ENCODE measurements around the gene POLR2I.

Gene POLR2I

DNA sequence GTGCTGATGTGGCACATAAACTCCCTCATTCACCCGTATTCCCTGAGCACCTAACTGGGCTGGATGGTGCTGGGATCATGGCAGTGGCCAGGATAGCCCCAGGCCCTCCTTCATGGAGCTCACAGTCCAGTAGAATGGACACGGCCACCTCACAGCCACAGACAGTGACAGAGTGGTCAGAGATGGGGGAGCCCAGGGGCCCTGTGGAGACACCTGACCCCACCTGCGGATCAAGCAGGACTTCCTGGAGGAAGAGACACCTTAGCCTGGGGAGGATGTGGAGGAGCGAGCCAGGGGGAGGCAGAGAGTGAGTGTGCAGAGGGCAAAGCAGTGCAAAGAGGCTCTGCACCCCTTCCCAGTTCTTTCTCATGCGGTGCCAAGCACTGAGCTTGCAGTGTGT lies 24.8 kb downstream of the POLR2I start:
- Histone ChIP-seq H3K4me3 (no peak overlapping the region), H3K9me3 (ENCODE audit: low read depth, low read length) (no peaks in the 10 kb centered on the region), H3K9ac (ENCODE audit: insufficient read length) (no peak overlapping the region), H3K27ac (no peak overlapping the region), H3K36me3 (ENCODE audit: insufficient read depth, low read length) (peaks cover 38% of the 10 kb centered on the region)
- TF ChIP-seq POLR2AphosphoS5 (IDR thresholded peaks at IDR 0.05; ENCODE audit: borderline replicate concordance, low read depth, low read length), result no peak
- TF ChIP-seq FOXP2 (optimal IDR thresholded peaks at IDR 0.05; ENCODE audit: control extremely low read depth, extremely low read length, insufficient read depth), result no peak
- no peak for TF ChIP-seq EZH2 (IDR thresholded peaks at IDR 0.05)
- no peak for DNase-seq (ENCODE audit: low read depth, low spot score)

DNA sequence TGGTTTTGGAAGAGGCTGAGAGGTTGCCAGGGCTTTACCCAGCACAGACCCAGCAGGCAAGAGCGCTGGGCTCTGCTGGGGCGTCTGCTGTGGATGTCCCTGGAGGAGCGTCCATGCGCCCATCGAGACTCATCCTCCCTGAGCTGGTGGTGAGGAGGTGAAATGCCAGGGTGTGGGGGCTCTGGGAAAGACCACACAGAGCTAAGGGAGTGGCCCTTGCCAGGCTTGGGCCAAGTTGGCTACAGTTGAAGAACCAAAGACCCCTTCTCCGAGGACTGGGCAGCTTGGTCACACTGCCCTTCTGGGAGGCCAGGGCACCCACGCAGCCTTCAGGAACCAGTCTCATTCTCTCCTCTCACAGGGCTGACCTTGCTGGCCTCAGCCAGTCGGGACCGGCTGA lies 28.3 kb downstream of the POLR2I start:
- no peak for DNase-seq (ENCODE audit: low read depth, low spot score)
- Histone ChIP-seq H3K4me3 (no peak overlapping the region), H3K9ac (ENCODE audit: insufficient read length) (no peak overlapping the region), H3K36me3 (ENCODE audit: insufficient read depth, low read length) (peaks cover 53% of the 10 kb centered on the region), H3K27ac (no peak overlapping the region), H3K9me3 (ENCODE audit: low read depth, low read length) (no peaks in the 10 kb centered on the region)
- no peak for TF ChIP-seq POLR2AphosphoS5 (IDR thresholded peaks at IDR 0.05; ENCODE audit: borderline replicate concordance, low read depth, low read length)
- TF ChIP-seq EZH2 (IDR thresholded peaks at IDR 0.05), result no peak
- no peak for TF ChIP-seq FOXP2 (optimal IDR thresholded peaks at IDR 0.05; ENCODE audit: control extremely low read depth, extremely low read length, insufficient read depth)

DNA sequence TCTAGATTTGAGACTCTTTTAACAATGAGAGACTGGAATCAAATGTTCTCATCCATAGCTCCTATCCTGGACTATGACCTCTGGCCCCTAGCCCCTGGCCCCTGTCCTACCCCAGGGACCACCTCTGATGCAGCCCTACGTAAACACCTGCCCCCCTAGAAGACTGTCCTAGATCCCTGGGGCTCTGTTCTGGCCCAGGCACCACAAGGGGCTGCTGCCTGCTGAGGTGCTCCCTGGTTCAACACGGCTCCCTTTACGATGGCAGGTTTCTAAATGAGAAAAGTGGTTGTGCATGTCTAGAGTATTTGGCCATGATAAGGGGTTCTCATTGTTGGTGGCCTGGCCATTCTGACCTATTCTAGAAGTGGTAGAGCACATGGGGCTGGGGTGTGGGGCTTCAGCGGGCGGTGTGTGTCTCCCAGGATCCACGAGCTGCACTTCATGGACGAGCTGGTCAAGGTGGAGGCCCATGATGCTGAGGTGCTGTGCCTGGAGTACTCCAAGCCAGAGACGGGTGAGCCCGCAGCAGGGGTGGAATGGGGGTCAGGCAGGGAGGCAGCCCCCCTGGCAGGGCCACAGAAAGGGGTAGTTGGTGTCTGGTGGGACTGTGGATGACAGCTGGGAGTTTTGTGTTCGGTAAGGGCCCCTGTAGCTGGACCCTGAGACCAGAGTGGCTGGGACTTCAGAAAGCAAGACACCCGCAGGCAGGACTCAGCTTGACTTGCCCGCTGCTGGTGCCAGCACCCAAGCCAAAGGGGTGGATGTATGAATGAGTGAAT lies 30.3 kb downstream of the POLR2I start:
- DNase-seq (ENCODE audit: low read depth, low spot score), result no peak
- H3K36me3 ChIP-seq (ENCODE audit: insufficient read depth, low read length), result peaks cover 54% of the 10 kb centered on the region
- TF ChIP-seq POLR2AphosphoS5 (IDR thresholded peaks at IDR 0.05; ENCODE audit: borderline replicate concordance, low read depth, low read length), result no peak
- TF ChIP-seq EZH2 (IDR thresholded peaks at IDR 0.05), result no peak
- no peak for TF ChIP-seq FOXP2 (optimal IDR thresholded peaks at IDR 0.05; ENCODE audit: control extremely low read depth, extremely low read length, insufficient read depth)
- no peak overlapping the region for H3K9ac ChIP-seq (ENCODE audit: insufficient read length)
- no peak overlapping the region for H3K27ac ChIP-seq
- no peak overlapping the region for H3K4me3 ChIP-seq
- H3K9me3 ChIP-seq (ENCODE audit: low read depth, low read length), result no peaks in the 10 kb centered on the region

DNA sequence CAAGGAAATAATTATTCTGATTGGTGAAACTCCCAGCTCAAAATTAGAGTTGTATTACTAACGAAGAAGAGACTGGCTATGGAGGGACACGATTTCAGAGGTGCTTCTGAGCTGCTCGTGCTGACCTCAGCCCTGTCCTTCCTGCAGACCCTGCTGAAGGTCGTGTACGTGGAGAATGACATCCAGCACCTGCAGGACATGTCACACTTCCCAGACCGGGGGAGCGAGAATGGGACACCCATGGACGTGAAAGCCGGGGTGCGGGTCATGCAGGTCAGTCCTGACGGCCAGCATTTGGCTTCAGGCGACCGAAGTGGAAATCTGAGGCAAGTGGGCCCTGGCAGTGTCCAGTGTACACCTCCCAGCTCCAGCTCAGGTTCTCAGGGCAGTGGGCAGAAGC lies 31.8 kb downstream of the POLR2I start:
- no peak for TF ChIP-seq FOXP2 (optimal IDR thresholded peaks at IDR 0.05; ENCODE audit: control extremely low read depth, extremely low read length, insufficient read depth)
- no peak for TF ChIP-seq POLR2AphosphoS5 (IDR thresholded peaks at IDR 0.05; ENCODE audit: borderline replicate concordance, low read depth, low read length)
- TF ChIP-seq EZH2 (IDR thresholded peaks at IDR 0.05), result no peak
- Histone ChIP-seq H3K27ac (no peak overlapping the region), H3K36me3 (ENCODE audit: insufficient read depth, low read length) (peaks cover 45% of the 10 kb centered on the region), H3K4me3 (no peak overlapping the region), H3K9ac (ENCODE audit: insufficient read length) (no peak overlapping the region), H3K9me3 (ENCODE audit: low read depth, low read length) (no peaks in the 10 kb centered on the region)
- DNase-seq (ENCODE audit: low read depth, low spot score), result no peak

DNA sequence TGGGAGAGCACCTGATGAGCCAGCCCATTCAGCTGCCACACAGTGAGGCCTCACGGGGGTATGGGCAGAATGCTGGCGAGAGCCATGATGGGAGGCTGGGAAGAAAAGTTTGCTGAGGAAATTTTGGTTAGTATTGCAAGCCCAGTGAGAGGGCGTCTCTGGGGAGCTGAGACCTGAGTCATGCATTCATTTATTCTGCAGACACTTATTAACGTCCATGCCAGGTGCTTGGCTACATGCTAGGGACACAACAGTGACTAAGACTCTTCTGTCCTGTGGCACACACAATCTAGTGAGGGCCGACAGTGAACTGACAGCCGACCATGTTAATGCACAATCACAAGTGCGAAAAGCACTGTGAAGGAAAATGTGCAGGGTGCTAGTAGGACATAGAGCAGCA lies 32.8 kb downstream of the POLR2I start:
- Histone ChIP-seq H3K36me3 (ENCODE audit: insufficient read depth, low read length) (peaks cover 42% of the 10 kb centered on the region), H3K27ac (no peak overlapping the region), H3K9me3 (ENCODE audit: low read depth, low read length) (no peaks in the 10 kb centered on the region), H3K4me3 (no peak overlapping the region), H3K9ac (ENCODE audit: insufficient read length) (no peak overlapping the region)
- DNase-seq (ENCODE audit: low read depth, low spot score), result no peak
- no peak for TF ChIP-seq FOXP2 (optimal IDR thresholded peaks at IDR 0.05; ENCODE audit: control extremely low read depth, extremely low read length, insufficient read depth)
- TF ChIP-seq EZH2 (IDR thresholded peaks at IDR 0.05), result no peak
- TF ChIP-seq POLR2AphosphoS5 (IDR thresholded peaks at IDR 0.05; ENCODE audit: borderline replicate concordance, low read depth, low read length), result no peak

DNA sequence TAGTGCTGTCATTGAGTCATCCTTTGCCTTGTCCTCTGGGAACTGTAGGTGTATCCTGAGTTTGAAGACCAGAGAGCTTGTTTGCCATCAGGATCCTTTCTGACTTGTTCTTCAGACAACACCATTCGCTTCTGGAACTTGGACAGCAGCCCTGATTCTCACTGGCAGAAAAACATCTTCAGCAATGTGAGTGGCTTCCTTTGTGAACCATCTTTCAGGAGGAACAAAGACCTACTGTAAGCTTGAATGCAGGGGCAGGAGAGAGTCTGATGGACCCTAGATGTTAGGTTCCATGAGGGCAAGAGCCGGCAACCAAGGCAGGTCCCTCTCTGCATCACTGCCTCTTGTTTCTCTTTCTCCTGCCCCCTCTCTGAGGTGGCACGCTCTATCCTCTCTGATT lies 33.3 kb downstream of the POLR2I start:
- TF ChIP-seq FOXP2 (optimal IDR thresholded peaks at IDR 0.05; ENCODE audit: control extremely low read depth, extremely low read length, insufficient read depth) (no peak), EZH2 (IDR thresholded peaks at IDR 0.05) (no peak), POLR2AphosphoS5 (IDR thresholded peaks at IDR 0.05; ENCODE audit: borderline replicate concordance, low read depth, low read length) (no peak)
- peaks cover 38% of the 10 kb centered on the region for H3K36me3 ChIP-seq (ENCODE audit: insufficient read depth, low read length)

DNA sequence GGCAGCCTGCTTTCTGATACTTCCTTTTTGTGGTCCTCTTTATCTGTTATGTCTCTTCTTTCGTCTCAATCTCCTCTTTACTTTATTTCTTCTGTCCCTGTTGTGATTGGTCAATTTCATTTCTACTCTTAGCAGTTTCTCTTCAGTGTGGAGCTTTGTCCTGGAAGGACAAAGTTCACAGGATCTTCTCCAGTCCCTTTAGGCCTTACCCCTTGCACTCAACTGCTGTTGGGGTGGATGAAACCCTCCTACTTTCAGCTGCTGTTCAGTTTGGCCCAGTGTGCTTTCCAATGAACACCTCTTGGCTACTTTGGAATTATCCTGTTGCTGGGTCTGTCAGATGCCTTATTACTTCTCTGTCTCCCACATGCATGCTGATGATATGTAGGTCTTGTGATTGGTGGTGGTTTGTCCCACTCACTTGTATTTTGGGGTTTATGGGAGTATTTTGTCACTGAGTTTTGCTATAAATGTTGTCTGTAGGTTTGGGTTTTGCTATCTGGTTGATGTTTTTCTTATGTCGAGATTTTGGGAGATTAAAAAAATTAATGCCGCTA lies 35.2 kb downstream of the POLR2I start:
- H3K9me3 ChIP-seq (ENCODE audit: low read depth, low read length), result no peaks in the 10 kb centered on the region
- no peak overlapping the region for H3K27ac ChIP-seq
- no peak for DNase-seq (ENCODE audit: low read depth, low spot score)
- no peak overlapping the region for H3K4me3 ChIP-seq
- peaks cover 42% of the 10 kb centered on the region for H3K36me3 ChIP-seq (ENCODE audit: insufficient read depth, low read length)
- no peak overlapping the region for H3K9ac ChIP-seq (ENCODE audit: insufficient read length)
- TF ChIP-seq FOXP2 (optimal IDR thresholded peaks at IDR 0.05; ENCODE audit: control extremely low read depth, extremely low read length, insufficient read depth) (no peak), POLR2AphosphoS5 (IDR thresholded peaks at IDR 0.05; ENCODE audit: borderline replicate concordance, low read depth, low read length) (no peak), EZH2 (IDR thresholded peaks at IDR 0.05) (no peak)

More for the DNA sequence above, 33.3 kb downstream of the POLR2I start:
- Histone ChIP-seq H3K4me3 (no peak overlapping the region), H3K9me3 (ENCODE audit: low read depth, low read length) (no peaks in the 10 kb centered on the region), H3K9ac (ENCODE audit: insufficient read length) (no peak overlapping the region), H3K27ac (no peak overlapping the region)
- no peak for DNase-seq (ENCODE audit: low read depth, low spot score)

DNA sequence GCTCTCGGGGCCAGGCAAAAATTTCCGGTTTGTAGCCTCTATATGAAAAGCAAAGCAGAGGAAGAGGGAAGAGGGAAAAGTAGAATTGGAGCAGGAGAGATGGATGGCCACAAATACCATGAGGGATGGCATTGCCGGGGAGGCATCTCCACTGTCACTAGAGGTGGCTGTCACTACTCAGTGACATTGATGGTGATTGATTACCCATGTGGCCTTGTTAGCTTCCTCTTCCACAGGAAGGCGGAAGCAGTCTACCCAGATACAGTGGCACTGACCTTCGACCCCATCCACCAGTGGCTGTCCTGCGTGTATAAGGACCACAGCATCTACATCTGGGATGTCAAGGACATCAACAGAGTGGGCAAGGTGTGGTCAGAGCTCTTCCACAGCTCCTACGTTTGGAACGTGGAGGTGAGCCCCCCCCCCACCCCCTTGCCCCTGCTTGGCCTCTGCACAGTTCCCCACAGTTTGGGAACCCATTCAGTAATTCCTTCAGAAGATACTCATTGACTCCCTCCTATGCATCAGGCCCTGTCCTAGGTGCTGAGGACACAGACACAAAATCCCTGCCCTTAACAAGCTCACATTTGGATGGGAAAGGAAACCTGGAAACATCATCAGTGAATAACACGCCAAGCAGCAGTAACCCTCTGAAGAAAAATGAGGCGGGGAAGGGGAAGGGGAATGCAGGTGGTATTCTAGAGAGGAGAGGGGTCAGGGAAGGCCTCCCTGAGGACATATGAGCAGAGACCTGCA lies 41.4 kb downstream of the POLR2I start:
- DNase-seq (ENCODE audit: low read depth, low spot score), result no peak
- H3K9ac ChIP-seq (ENCODE audit: insufficient read length), result no peak overlapping the region
- no peak overlapping the region for H3K4me3 ChIP-seq
- no peak for TF ChIP-seq POLR2AphosphoS5 (IDR thresholded peaks at IDR 0.05; ENCODE audit: borderline replicate concordance, low read depth, low read length)
- no peak for TF ChIP-seq FOXP2 (optimal IDR thresholded peaks at IDR 0.05; ENCODE audit: control extremely low read depth, extremely low read length, insufficient read depth)
- no peak for TF ChIP-seq EZH2 (IDR thresholded peaks at IDR 0.05)
- H3K27ac ChIP-seq, result no peak overlapping the region
- peaks cover 31% of the 10 kb centered on the region; the same call in 1 of the 2 replicates for H3K36me3 ChIP-seq (ENCODE audit: insufficient read depth, low read length)
- no peaks in the 10 kb centered on the region for H3K9me3 ChIP-seq (ENCODE audit: low read depth, low read length)
